ENCODE results near the gene SCIMP.
"Not testable (repeated sequence)": the region's sequence is repeated elsewhere in the genome, so short reads cannot be mapped to it uniquely, and the experiment has no call there.

Gene SCIMP

DNA sequence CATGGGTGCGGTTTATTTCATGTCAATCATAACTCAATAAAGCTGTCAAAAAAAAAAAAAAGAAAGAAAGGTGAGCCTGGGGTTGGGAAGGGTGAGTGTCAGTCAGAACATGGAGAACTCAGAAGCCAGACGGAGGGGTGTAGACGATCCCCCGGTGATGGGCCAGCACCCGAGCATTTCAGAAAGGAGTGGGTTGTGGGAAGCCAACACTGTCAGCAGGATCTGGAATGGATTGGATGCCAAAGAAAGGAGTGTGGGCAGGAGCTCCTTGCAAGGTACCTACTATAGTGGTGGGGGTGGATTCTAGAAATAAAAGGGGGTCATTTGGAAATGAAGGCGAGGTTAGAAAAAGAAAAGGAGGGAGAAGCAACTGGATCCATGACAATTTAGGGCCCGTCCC, 19.8 kb upstream of the SCIMP start:
- Histone ChIP-seq H3K36me3 (ENCODE audit: insufficient read depth, low read length) (no peaks in the 10 kb centered on the region), H3K4me1 (ENCODE audit: insufficient read depth, low read length) (peaks cover 11% of the 10 kb centered on the region; the same call in 1 of the 2 replicates), H3K9ac (ENCODE audit: low read depth, low read length) (no peak overlapping the region)

DNA sequence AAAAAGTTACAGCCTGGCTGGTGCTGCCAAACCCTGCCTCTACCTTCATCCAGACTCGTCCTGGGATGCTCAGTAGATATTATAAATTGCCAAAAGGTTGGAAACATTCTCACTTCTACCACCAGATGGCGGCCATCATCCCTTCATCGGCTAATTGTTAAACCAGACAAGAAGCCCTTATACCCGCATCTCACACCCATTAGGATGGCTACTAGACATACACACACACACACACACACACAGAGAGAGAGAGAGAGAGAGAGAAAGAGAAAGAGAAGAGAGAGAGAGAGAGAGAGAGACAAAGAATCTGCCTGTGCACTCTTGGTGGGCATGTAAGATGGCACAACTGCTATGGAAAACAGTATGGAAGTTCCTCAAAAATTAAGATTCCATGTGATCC, 15.0 kb upstream of the SCIMP start:
- Histone ChIP-seq H3K9ac (ENCODE audit: low read depth, low read length) (peak overlapping the region; percentile 51; the same call in 1 of the 2 replicates), H3K4me1 (ENCODE audit: insufficient read depth, low read length) (peaks cover 8% of the 10 kb centered on the region; the same call in 1 of the 2 replicates), H3K36me3 (ENCODE audit: insufficient read depth, low read length) (no peaks in the 10 kb centered on the region), H3K9me3 (ENCODE audit: control insufficient read depth, insufficient read depth, low read length) (no peaks in the 10 kb centered on the region)

More for the DNA sequence above, 19.8 kb upstream of the SCIMP start:
- H3K9me3 ChIP-seq (ENCODE audit: control insufficient read depth, insufficient read depth, low read length): no peaks in the 10 kb centered on the region

DNA sequence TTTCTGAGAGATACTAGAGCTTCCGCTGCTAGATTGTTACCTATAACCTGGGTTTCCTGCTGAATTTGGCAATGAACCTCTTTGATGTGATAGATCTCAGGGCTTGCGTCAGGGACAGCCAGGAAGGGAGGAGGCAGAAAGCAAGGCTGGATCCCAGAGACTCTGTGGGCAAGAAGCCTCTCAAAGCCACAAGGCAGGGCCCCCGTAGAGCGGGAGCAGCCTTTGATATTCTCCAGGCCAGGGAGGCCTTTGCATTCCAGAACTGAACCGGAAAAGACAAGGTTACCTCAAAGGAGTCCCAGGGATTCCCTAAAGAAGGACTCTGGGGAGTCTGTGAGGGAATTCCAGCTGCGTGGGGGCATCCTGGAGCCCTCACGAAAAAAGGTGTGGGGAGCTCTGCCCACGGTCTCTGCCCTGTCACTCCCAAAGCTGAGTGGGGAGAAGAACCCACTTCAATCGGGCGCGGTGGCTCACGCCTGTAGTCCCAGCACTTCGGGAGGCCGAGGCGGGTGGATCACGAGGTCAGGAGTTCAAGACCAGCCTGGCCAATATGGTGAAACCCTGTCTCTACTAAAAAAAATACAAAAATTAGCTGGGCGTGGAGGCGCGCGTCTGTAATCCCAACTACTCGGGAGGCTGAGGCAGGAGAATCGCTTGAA, 14.3 kb upstream of the SCIMP start:
- H3K36me3 ChIP-seq (ENCODE audit: insufficient read depth, low read length): no peaks in the 10 kb centered on the region
- peaks cover 6% of the 10 kb centered on the region; the same call in 1 of the 2 replicates for H3K4me1 ChIP-seq (ENCODE audit: insufficient read depth, low read length)
- H3K9ac ChIP-seq (ENCODE audit: low read depth, low read length): peak overlapping the region; percentile 51; the same call in 1 of the 2 replicates
- no peaks in the 10 kb centered on the region for H3K9me3 ChIP-seq (ENCODE audit: control insufficient read depth, insufficient read depth, low read length)

DNA sequence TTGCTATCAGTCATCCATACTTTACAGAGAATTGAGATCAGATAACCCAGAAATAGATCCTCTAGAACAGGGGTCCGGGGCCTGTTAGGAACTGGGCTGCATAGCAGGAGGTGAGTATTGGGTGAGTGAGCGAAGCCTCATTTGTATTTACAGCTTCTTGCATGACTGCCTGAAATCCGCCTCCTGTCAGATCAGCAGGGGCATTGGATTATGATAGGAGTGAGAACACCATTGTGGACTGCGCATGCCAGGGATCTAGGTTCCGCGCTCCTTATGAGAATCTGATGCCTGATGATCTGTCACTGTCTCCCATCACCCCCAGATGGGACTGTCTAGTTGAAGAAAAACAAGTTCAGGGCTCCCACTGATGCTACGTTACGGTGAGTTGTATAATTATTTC, 13.0 kb upstream of the SCIMP start:
- no peaks in the 10 kb centered on the region for H3K9me3 ChIP-seq (ENCODE audit: control insufficient read depth, insufficient read depth, low read length)
- H3K4me1 ChIP-seq (ENCODE audit: insufficient read depth, low read length): peaks cover 6% of the 10 kb centered on the region; the same call in 1 of the 2 replicates
- H3K9ac ChIP-seq (ENCODE audit: low read depth, low read length): no peak overlapping the region
- H3K36me3 ChIP-seq (ENCODE audit: insufficient read depth, low read length): no peaks in the 10 kb centered on the region

DNA sequence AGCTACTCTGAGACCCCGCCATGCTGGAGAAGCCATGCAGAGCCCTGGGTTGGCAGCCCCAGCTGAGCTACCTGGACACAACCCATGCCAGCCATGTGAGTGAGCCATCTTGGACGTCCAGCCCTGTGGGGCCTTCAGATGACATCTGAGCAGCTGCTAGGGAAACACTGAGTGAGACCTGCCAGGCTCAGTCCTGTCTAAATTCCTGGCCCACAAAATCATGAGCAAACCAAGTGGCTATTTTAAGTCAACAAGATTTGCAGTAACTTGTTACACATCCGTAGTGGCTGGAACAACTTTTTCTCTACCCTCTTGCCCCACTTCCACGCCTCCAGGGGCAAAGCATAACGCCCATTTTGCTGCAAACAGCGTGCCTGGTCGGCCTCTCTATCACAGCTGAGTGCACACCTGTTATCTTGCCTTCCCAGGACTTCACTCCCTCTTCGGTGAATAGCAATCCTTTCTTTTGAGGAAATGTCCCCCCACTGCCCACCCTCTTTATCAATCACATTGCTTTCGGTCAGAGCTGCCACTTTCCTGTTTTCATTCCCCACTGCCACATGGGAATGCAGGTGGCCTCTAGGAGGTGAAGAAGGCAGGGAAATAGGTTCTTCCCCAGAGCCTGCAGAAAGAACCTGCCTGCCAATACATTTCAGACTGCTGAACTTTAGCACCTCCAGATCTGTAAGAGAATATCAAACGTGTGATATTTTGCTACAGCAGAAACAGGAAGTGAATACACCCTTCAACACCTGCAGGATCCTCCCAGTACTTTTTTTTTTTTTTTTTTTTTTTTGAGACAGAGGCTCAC, 7.4 kb upstream of the SCIMP start:
- no peaks in the 10 kb centered on the region for H3K9me3 ChIP-seq (ENCODE audit: control insufficient read depth, insufficient read depth, low read length)
- H3K36me3 ChIP-seq (ENCODE audit: insufficient read depth, low read length): no peaks in the 10 kb centered on the region
- H3K9ac ChIP-seq (ENCODE audit: low read depth, low read length): no peak overlapping the region
- H3K4me1 ChIP-seq (ENCODE audit: insufficient read depth, low read length): no peaks in the 10 kb centered on the region

DNA sequence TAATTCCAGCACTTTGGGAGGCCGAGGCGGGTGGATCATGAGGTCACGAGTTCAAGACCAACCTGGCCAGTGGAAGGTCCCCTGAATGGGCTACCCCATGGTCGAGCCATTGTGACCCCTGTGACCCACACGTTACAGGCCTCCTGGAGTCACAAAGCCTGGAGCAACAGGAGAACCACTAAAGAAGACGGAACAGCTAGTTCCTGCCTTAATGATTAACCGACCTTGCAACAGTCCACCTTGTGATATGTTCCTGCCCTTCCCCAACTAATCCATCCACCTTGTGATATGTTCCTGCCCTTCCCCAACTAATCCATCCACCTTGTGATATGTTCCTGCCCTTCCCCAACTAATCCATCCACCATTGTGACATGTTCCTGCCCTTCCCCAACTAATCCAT, 5.1 kb upstream of the SCIMP start:
- H3K9ac ChIP-seq (ENCODE audit: low read depth, low read length); H3K9me3 ChIP-seq (ENCODE audit: control insufficient read depth, insufficient read depth, low read length); H3K4me1 ChIP-seq (ENCODE audit: insufficient read depth, low read length); H3K36me3 ChIP-seq (ENCODE audit: insufficient read depth, low read length): not testable (repeated sequence)

DNA sequence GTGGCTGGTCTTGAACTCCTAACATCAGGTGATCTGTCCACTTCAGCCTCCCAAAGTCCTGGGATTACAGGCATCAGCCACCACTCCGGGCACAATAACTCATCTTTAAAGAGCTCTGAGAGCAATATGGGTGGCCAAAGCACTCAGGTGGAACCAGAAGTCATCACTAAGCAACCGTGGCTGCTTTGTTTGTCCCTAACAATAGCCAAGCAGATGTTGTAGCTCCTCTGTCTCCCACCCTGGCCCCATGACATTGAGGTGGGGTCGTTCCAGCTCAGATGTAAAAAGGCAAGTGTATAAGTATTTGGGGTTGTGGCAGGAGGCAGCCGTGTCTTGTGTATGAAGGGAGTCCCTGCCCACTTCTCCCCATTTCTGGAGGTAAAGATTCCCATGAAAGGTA, 3.7 kb upstream of the SCIMP start:
- no peaks in the 10 kb centered on the region for H3K36me3 ChIP-seq (ENCODE audit: insufficient read depth, low read length)
- H3K9me3 ChIP-seq (ENCODE audit: control insufficient read depth, insufficient read depth, low read length): no peaks in the 10 kb centered on the region
- H3K9ac ChIP-seq (ENCODE audit: low read depth, low read length): no peak overlapping the region
- H3K4me1 ChIP-seq (ENCODE audit: insufficient read depth, low read length): no peaks in the 10 kb centered on the region

DNA sequence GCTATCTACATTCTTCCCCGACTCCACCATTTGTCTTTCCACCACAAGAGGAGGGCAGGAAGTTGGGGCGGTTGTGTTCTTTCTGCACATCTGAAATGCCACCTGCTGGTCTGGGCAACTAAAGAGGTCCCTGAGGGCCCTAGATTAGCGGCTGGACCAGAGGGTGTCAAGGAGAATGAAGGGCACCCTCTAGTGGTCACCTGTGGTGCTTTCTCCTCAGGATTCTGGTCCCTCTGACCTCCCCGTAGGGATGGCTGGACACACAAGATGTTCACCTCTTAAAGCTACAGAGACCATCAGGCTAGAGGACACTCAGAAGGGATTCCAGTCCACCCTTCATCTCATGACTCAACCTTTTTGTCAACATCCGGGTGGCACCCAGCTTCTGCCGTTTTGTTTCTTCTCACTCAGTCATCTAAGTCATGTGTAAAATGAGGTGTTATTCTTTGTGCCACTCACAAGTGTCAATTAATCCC, 2.9 kb upstream of the SCIMP start:
- H3K4me1 ChIP-seq (ENCODE audit: insufficient read depth, low read length): no peaks in the 10 kb centered on the region
- H3K36me3 ChIP-seq (ENCODE audit: insufficient read depth, low read length): no peaks in the 10 kb centered on the region
- no peaks in the 10 kb centered on the region for H3K9me3 ChIP-seq (ENCODE audit: control insufficient read depth, insufficient read depth, low read length)
- no peak overlapping the region for H3K9ac ChIP-seq (ENCODE audit: low read depth, low read length)

DNA sequence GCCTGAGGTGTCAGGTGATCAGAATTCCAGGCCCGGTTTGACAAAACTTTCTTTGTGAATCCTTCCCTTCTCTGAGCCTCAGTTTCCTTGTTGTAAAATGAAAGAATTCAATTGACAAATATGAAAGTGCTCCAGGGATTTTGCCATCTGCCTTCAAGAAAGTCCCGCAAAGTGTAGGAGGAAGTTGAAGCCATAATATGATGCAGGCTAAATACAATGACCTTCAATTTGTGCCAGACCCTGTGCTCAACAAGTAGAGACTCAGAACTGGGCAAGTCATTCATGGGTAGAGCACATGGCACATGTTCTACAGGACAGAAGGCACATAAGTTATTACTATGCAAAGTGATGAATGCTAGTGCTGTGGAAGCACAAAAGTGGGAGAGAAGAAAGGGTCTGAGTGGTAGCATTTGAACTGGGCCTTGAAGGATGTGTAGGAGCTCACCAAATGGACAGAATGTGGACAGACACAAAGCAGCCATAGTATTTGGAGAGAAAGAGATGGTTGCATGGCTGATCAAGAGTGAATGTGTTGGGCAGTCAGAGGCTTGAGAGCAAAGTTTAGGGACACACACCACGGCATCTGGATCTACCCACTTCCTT, 2.4 kb upstream of the SCIMP start:
- H3K36me3 ChIP-seq (ENCODE audit: insufficient read depth, low read length): no peaks in the 10 kb centered on the region
- no peak overlapping the region for H3K9ac ChIP-seq (ENCODE audit: low read depth, low read length)
- H3K4me1 ChIP-seq (ENCODE audit: insufficient read depth, low read length): no peaks in the 10 kb centered on the region
- H3K9me3 ChIP-seq (ENCODE audit: control insufficient read depth, insufficient read depth, low read length): no peaks in the 10 kb centered on the region

DNA sequence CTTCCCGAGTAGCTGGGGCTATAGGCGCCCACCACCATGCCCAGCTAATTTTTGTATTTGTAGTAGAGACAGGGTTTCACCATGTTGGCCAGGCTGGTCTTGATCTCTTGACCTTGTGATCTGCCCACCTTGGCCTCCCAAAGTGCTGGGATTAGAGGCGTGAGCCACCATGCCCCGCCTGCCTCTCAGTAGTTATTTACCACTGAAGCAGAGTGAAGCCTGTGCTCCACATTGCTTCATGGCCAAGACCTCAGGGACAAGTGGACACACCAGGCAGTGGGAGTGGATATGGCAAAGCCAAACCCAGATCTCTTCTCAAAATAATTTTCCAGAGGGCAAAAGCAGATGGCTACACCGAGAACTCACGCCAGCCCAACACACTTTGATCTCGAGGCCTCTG, 1.2 kb downstream of the SCIMP start:
- H3K9me3 ChIP-seq (ENCODE audit: control insufficient read depth, insufficient read depth, low read length); H3K36me3 ChIP-seq (ENCODE audit: insufficient read depth, low read length); H3K9ac ChIP-seq (ENCODE audit: low read depth, low read length); H3K4me1 ChIP-seq (ENCODE audit: insufficient read depth, low read length): not testable (repeated sequence)

DNA sequence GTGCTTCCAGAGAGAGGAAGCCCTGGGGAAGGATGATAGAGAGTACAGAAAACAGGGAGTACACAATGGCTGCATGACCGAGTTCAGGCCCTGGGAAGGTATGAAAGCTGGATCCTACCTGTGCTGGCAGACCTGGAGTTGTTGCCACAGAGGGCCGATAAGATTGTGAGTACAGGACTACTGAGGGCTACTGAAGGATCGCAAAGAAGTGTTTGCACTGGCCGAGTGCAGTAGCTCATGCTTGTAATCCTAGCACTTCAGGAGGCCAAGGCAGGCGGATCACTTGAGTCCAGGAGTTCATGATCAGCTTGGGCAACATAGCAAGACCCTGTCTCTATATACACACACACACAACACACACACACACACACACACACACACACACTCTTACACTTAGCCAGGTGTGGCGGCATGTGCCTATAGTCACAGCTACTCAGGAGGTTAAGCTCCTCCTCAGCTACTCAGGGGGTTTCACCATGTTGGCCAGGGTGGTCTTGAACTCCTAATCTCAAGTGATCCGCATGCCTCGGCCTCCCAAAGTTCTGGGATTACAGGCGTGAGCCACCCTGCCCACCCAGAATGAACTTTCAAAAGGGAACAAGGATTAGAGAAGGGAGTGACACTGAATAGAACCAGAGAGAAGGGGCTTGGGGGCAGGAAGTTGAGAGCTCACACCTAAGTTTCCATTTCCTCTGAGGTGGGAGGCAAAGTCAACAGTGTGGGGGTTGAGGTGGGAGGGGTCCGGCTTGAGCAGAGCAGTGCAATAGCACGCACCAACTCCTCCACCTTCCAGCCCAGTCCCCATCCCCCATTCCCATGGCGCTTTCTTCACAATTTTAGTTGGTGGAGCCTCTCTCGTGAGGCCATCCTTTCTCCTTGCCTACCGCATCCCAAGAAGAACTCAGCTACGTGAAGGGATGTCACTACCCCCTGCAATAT, 7.5 kb downstream of the SCIMP start:
- H3K9ac ChIP-seq (ENCODE audit: low read depth, low read length): no peak overlapping the region
- no peaks in the 10 kb centered on the region for H3K36me3 ChIP-seq (ENCODE audit: insufficient read depth, low read length)
- H3K4me1 ChIP-seq (ENCODE audit: insufficient read depth, low read length): no peaks in the 10 kb centered on the region
- no peaks in the 10 kb centered on the region for H3K9me3 ChIP-seq (ENCODE audit: control insufficient read depth, insufficient read depth, low read length)

DNA sequence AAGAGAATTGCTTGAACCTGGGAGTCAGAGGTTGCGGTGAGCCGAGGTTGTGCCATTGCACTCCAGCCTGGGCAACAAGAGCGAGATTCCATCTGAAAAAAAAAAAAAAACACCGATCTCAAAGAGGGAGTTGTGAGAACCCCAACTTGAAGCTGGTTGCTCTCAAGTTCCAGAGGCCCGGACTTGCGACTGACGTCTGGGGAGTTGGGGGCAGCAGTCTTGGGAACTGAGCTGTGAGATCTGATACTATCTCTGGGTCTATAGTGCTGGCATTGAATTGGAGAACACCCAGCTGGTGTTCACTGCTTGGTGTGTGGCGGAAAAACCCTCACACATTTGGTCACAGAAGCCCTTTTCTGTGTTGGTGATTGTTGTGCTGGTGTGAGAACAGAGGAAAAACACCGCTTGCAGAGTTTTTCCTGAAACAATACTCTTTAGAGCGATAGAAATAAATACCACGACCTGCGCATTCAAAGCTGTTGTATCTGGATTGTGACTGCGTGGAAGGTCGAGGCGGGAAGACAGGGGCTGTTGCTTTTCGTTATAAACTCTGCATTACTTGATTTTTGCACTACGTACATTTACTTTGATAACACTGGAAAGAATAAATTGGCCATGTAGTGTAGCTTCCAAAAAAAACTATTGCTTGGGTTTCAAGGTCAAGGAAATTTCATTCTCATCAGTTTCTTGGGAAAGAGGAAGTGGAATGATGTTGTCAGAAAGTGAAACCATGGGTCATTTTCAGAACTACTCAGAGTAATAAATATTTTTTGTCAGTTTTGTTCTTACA, 8.8 kb downstream of the SCIMP start:
- Histone ChIP-seq H3K4me1 (ENCODE audit: insufficient read depth, low read length) (no peaks in the 10 kb centered on the region), H3K36me3 (ENCODE audit: insufficient read depth, low read length) (no peaks in the 10 kb centered on the region), H3K9ac (ENCODE audit: low read depth, low read length) (no peak overlapping the region), H3K9me3 (ENCODE audit: control insufficient read depth, insufficient read depth, low read length) (no peaks in the 10 kb centered on the region)

DNA sequence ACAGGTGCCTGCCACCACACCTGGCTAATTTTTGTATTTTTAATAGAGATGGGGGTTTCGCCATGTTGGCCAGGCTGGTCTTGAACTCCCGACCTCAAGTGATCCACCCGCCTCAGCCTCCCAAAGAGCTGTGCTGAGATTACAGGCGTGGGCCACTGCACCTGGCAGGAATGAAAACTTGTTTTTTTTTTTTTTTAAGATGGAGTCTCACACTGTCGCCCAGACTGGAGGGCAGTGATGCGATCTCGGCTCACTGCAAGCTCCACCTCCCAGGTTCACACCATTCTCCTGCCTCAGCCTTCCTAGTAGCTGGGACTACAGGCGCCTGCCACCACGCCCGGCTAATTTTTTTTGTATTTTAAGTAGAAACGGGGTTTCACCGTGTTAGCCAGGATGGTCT, 12.7 kb downstream of the SCIMP start:
- H3K9ac ChIP-seq (ENCODE audit: low read depth, low read length); H3K36me3 ChIP-seq (ENCODE audit: insufficient read depth, low read length); H3K4me1 ChIP-seq (ENCODE audit: insufficient read depth, low read length); H3K9me3 ChIP-seq (ENCODE audit: control insufficient read depth, insufficient read depth, low read length): not testable (repeated sequence)

Data from ES-I3 (cell line).